GM12878 (cell line): ENCODE data around the gene BICDL2. TPM values are rescaled to one million over a fixed set of nuclear protein-coding genes. Genes with fewer than 3 reads are reported as not detected.

Experiments used
- ATAC-seq: fragments of 200-7000 bp; cut with Tn5 transposase; 3 replicates; pipeline ENCODE4 v1.9.1; 2020; ENCODE audit warnings: mild to moderate bottlenecking, moderate library complexity
- BruUV-seq: library from RNA; stranded (reverse); fragments of 400-500 nt; replicated peaks from 2 replicates; lab custom pipeline; 2021; lab: Mats Ljungman, UMichigan
- CTCF ChIA-PET: fragments of 300-600 bp; sonication (Branson Sonifier 250); formaldehyde crosslinking; extraction: SDS; loops from one replicate; lab custom pipeline; 2021; ENCODE audit warnings: inconsistent platforms; lab: Yijun Ruan, JAX
- POLR2A ChIA-PET: fragments of 350-600 bp; formaldehyde crosslinking; extraction: SDS; loops from one replicate; lab custom pipeline; 2021; ENCODE audit warnings: inconsistent platforms; lab: Charles Lee
- RAD21 ChIA-PET: fragments of 300-600 bp; sonication (Branson Sonifier 250); formaldehyde crosslinking; loops from one replicate; lab custom pipeline; 2023; ENCODE audit warnings: antibody characterized with exemption; ENCODE audit not compliant: unreplicated experiment; lab: Charles Lee
- SMC1A ChIA-PET: fragments of 300-600 bp; sonication (Branson Sonifier 250); formaldehyde crosslinking; loops from one replicate; lab custom pipeline; 2023; ENCODE audit not compliant: unreplicated experiment, uncharacterized antibody; lab: Charles Lee
- DNase-seq: peaks from one replicate; pipeline ENCODE4 v3.0.0-alpha.2; 2011; ENCODE audit warnings: low read depth, low spot score
- FAIRE-seq: peaks from 3 replicates; lab custom pipeline; 2011; peaks lifted over from hg19 to GRCh38; lab: Jason Lieb, UNC
- H2AFZ ChIP-seq: 2 replicates; pipeline ENCODE4 v1.6.0; 2011; ENCODE audit warnings: low read depth, low read length, control low read depth; ENCODE audit not compliant: control insufficient read depth
- H3K27ac ChIP-seq: 2 replicates; pipeline ENCODE4 v1.5.1; 2011; ENCODE audit warnings: control low read depth; ENCODE audit not compliant: control insufficient read depth, insufficient read depth
- H3K27me3 ChIP-seq, 2 experiments: replicated peaks in 1 of 2; 2 replicates each; pipeline versions ENCODE4 v1.6.0 to v1.6.1; 2011; ENCODE audit warnings: low read length in 1 of 2; ENCODE audit not compliant: control insufficient read depth in 2 of 2, insufficient read depth in 2 of 2
- H3K36me3 ChIP-seq, 2 experiments: 2 replicates each; pipeline ENCODE4 v1.5.1; 2011; ENCODE audit warnings: low read length in 1 of 2; ENCODE audit not compliant: control insufficient read depth in 2 of 2, insufficient read depth in 2 of 2
- H3K4me1 ChIP-seq: 2 replicates; pipeline ENCODE4 v1.6.1; 2011; ENCODE audit warnings: mild to moderate bottlenecking, low read length, moderate library complexity, mixed read lengths; ENCODE audit not compliant: control insufficient read depth, insufficient read depth
- H3K4me2 ChIP-seq: 2 replicates; pipeline ENCODE4 v1.6.0; 2011; ENCODE audit warnings: control low read depth; ENCODE audit not compliant: control insufficient read depth, insufficient read depth
- H3K4me3 ChIP-seq: fragments of 200-600 bp; sonication (generic); 2 replicates; pipeline ENCODE4 v1.5.1; 2016
- H3K79me2 ChIP-seq: 2 replicates; pipeline ENCODE4 v1.6.0; 2011; ENCODE audit warnings: low read length; ENCODE audit not compliant: control insufficient read depth, insufficient read depth
- H3K9ac ChIP-seq: 2 replicates; pipeline ENCODE4 v1.8.0; 2011; ENCODE audit warnings: low read length, control low read depth, mixed read lengths; ENCODE audit not compliant: control insufficient read depth, insufficient read depth
- H3K9me3 ChIP-seq: replicated peaks from 3 replicates; pipeline ENCODE4 v1.5.1; 2011; ENCODE audit warnings: mild to moderate bottlenecking, low read length; ENCODE audit not compliant: control insufficient read depth, insufficient read depth
- H4K20me1 ChIP-seq: 2 replicates; pipeline ENCODE4 v1.6.0; 2011; ENCODE audit not compliant: control insufficient read depth, insufficient read depth
- ASH2L ChIP-seq: fragments of 300-600, 200-600 bp; sonication (generic); IDR thresholded peaks from 2 replicates; pipeline ENCODE4 v1.6.1; 2017; ENCODE audit warnings: low read depth, mild to moderate bottlenecking, borderline replicate concordance
- CHD2 ChIP-seq: IDR thresholded peaks from 2 replicates; pipeline ENCODE4 v1.6.1; 2011; ENCODE audit warnings: low read depth, low read length, improper control_type of control experiment, borderline replicate concordance
- CREM ChIP-seq: IDR thresholded peaks from 2 replicates; pipeline ENCODE4 v1.6.1; 2014; ENCODE audit warnings: antibody characterized with exemption, low read depth
- CTCF ChIP-seq, 3 experiments: IDR thresholded peaks in 2 of 3; conservative IDR thresholded peaks in 1 of 3; 2 replicates each; pipeline ENCODE4 v1.5.1; 2011; ENCODE audit warnings: low read depth in 3 of 3, low read length in 3 of 3, mild to moderate bottlenecking in 3 of 3, control low read depth in 2 of 3, moderate library complexity in 2 of 3, inconsistent platforms in 1 of 3, mixed read lengths in 1 of 3; ENCODE audit not compliant: control insufficient read depth in 2 of 3, insufficient read depth in 1 of 3; ENCODE audit errors: extremely low read depth in 1 of 3
- E2F8 ChIP-seq: fragments of 450-650 bp; IDR thresholded peaks from 2 replicates; pipeline ENCODE4 v1.6.1; 2018; ENCODE audit warnings: mild to moderate bottlenecking, low read depth, moderate library complexity; ENCODE audit not compliant: partially characterized antibody
- ETV6 ChIP-seq, 2 experiments: fragments of 450-650 bp in 1 of 2; IDR thresholded peaks in 1 of 2; conservative IDR thresholded peaks in 1 of 2; 2 replicates each; pipeline ENCODE4 v1.6.1; 2014; ENCODE audit warnings: antibody characterized with exemption in 1 of 2, borderline replicate concordance in 1 of 2, low read depth in 1 of 2, mild to moderate bottlenecking in 1 of 2, moderate library complexity in 1 of 2
- GATAD2B ChIP-seq: fragments of 450-650 bp; conservative IDR thresholded peaks from 2 replicates; pipeline ENCODE4 v1.6.1; 2017; ENCODE audit warnings: low read depth, mild to moderate bottlenecking, moderate library complexity
- HDAC6 ChIP-seq: fragments of 200-600 bp; sonication (generic); IDR thresholded peaks from one replicate; pipeline ENCODE4 v1.8.0; 2017; ENCODE audit warnings: antibody characterized with exemption; ENCODE audit not compliant: unreplicated experiment
- JUNB ChIP-seq: IDR thresholded peaks from 2 replicates; pipeline ENCODE4 v1.6.1; 2016; ENCODE audit warnings: antibody characterized with exemption, mild to moderate bottlenecking
- JUND ChIP-seq: IDR thresholded peaks from 2 replicates; pipeline ENCODE4 v1.6.1; 2012; ENCODE audit warnings: low read depth, mild to moderate bottlenecking, low read length, improper control_type of control experiment, moderate library complexity
- LARP7 ChIP-seq: fragments of 450-650 bp; IDR thresholded peaks from 2 replicates; pipeline ENCODE4 v1.6.1; 2017; ENCODE audit warnings: mild to moderate bottlenecking
- MYC ChIP-seq: IDR thresholded peaks from 2 replicates; pipeline ENCODE4 v1.6.1; 2011; ENCODE audit warnings: mild to moderate bottlenecking, low read length, moderate library complexity, inconsistent platforms; ENCODE audit not compliant: insufficient read depth, insufficient replicate concordance, insufficient read length, severe bottlenecking
- NFYA ChIP-seq: IDR thresholded peaks from 2 replicates; pipeline ENCODE4 v1.6.1; 2011; ENCODE audit warnings: low read depth, mild to moderate bottlenecking, low read length, improper control_type of control experiment, borderline replicate concordance
- NR2F1 ChIP-seq: fragments of 450-650 bp; conservative IDR thresholded peaks from 2 replicates; pipeline ENCODE4 v1.6.1; 2017; ENCODE audit warnings: mild to moderate bottlenecking
- RB1 ChIP-seq: fragments of 450-650 bp; formaldehyde crosslinking; IDR thresholded peaks from 2 replicates; pipeline ENCODE4 v1.6.1; 2017; ENCODE audit warnings: mild to moderate bottlenecking, borderline replicate concordance
- RELB ChIP-seq: fragments of 450-650 bp; IDR thresholded peaks from 2 replicates; pipeline ENCODE4 v1.6.1; 2017; ENCODE audit warnings: low read depth, mild to moderate bottlenecking, moderate library complexity
- SMARCA5 ChIP-seq: fragments of 450-650 bp; IDR thresholded peaks from 2 replicates; pipeline ENCODE4 v1.6.1; 2017; ENCODE audit warnings: mild to moderate bottlenecking
- STAT1 ChIP-seq: fragments of 450-650 bp; conservative IDR thresholded peaks from 2 replicates; pipeline ENCODE4 v1.6.1; 2014; ENCODE audit warnings: antibody characterized with exemption, mild to moderate bottlenecking
- ZZZ3 ChIP-seq: IDR thresholded peaks from 2 replicates; pipeline ENCODE4 v1.6.1; 2011; ENCODE audit warnings: low read depth; ENCODE audit not compliant: control insufficient read depth, insufficient read length
- WGBS: methylation state at CpG from one replicate; pipeline ENCODE4 v1.1.6; 2016; ENCODE audit warnings: low lambda C conversion rate; ENCODE audit not compliant: insufficient replicate concordance, insufficient coverage; ENCODE audit errors: missing lambda C conversion rate; 5-methylcytosine and 5-hydroxymethylcytosine counted together
- in situ Hi-C: fragments of 300-500 bp; cut with MboI; formaldehyde crosslinking; loops from 9 replicates; pipeline ENCODE4 v1.14.3; 2018; ENCODE audit warnings: mixed read lengths
- intact Hi-C: fragments of 100-400 bp; cut with micrococcal nuclease; formaldehyde crosslinking; loops from one replicate; pipeline ENCODE4 v1.14.2; 2022; ENCODE audit not compliant: unreplicated experiment
- polyA plus RNA-seq, 11 experiments: library from polyadenylated mRNA; depleted of rRNA in 4 of 11; unstranded in 6 of 11; stranded (reverse) in 5 of 11; fragments of >200 nt; fragmentation: Nextera tagmentation in 4 of 11; fragmentation: Illumina TruSeq in 1 of 11; extraction: Ambion mirVana in 4 of 11; extraction: Trizol in 1 of 11; gene quantifications; 1 replicate in 1 of 11; 2 replicates in 10 of 11; pipeline versions ENCODE4 v1.2.1 to v1.2.3, GENCODE V29; 2011 to 2016; ENCODE audit warnings: inconsistent platforms in 2 of 11, missing spikeins in 2 of 11, low read depth in 1 of 11
- total RNA-seq, 4 experiments: library from RNA; depleted of rRNA in 3 of 4; stranded (reverse); fragments of >200 nt in 3 of 4; fragmentation: Illumina TruSeq in 1 of 4; extraction: Trizol in 1 of 4; gene quantifications; 2 replicates each; pipeline versions ENCODE4 v1.2.1 to v1.2.3, GENCODE V29; 2013 to 2021

Gene BICDL2
- total and polyA plus RNA-seq, 10 of the 15 experiments (the other 5 are each of a cell fraction or from before 2014, with no cell fraction given): not detected

- no peak overlapping the region for H3K4me3 ChIP-seq
- peaks cover 7 to 8% of the 10 kb centered on the region in 2 experiments for H3K27me3 ChIP-seq
- CTCF ChIA-PET: interaction anchor here (0.7 to 18.2 kb wide), 18 partner anchors 8 to 499 kb away, joined by 3 to 421 read pairs (median 7); partner anchors contain the start of genes PKMYT1, TNFRSF12A and ZNF213
- ATAC-seq (no peak), FAIRE-seq (no peak), DNase-seq (no peak)
- H3K9ac ChIP-seq: no peak overlapping the region
- POLR2A ChIA-PET: interaction anchor here (0.7 to 1.4 kb wide), 4 partner anchors 24 to 148 kb away, joined by 3 to 4 read pairs (median 4); no protein-coding TSS in a partner anchor
- RAD21 ChIA-PET: interaction anchor here (1.2 to 6.5 kb wide), 8 partner anchors 8 to 63 kb away, joined by 4 to 94 read pairs (median 8); partner anchors contain the start of genes KREMEN2 and TNFRSF12A
- no TSS peak for BruUV-seq
- H3K9me3 ChIP-seq: no peaks in the 10 kb centered on the region
- H4K20me1 ChIP-seq: 0 out of 2 replicates have a peak, but pooled peaks cover 3% of the 10 kb centered on the region
- H3K4me2 ChIP-seq: no peak overlapping the region
- intact Hi-C loops (no loop called here), in situ Hi-C loops (no loop called here)
- peaks cover 9% of the 10 kb centered on the region for H3K4me1 ChIP-seq
- H3K79me2 ChIP-seq: no peaks in the 10 kb centered on the region
- no peak overlapping the region for H3K27ac ChIP-seq
- SMC1A ChIA-PET: interaction anchor here (1.1 to 10.1 kb wide), 7 partner anchors 12 to 102 kb away, joined by 3 to 91 read pairs (median 4); no protein-coding TSS in a partner anchor
- 72% methylated on average over 7 of the region's 8 CpGs for WGBS
- H2AFZ ChIP-seq: no peak overlapping the region
- TF ChIP-seq NR2F1: no peak
- TF ChIP-seq RB1: no peak
- TF ChIP-seq MYC: no peak
- no peak for TF ChIP-seq ETV6 (conservative IDR thresholded peaks at IDR 0.05 in 1 of 2, IDR thresholded peaks at IDR 0.05 in 1 of 2; ENCODE audit: borderline replicate concordance in 1 of 2, low read depth in 1 of 2)
- no peak for TF ChIP-seq ASH2L
- TF ChIP-seq SMARCA5: no peak
- no peak for TF ChIP-seq NFYA
- no peak for TF ChIP-seq CREM
- no peak for TF ChIP-seq JUNB
- no peak for TF ChIP-seq CHD2
- TF ChIP-seq HDAC6: no peak
- no peak for TF ChIP-seq STAT1
- no peak for TF ChIP-seq GATAD2B
- no peak for TF ChIP-seq CTCF (IDR thresholded peaks at IDR 0.05 in 2 of 3, conservative IDR thresholded peaks at IDR 0.05 in 1 of 3; ENCODE audit: control insufficient read depth in 2 of 3, extremely low read depth in 1 of 3, insufficient read depth in 1 of 3, low read depth in 3 of 3, low read length in 3 of 3)
- TF ChIP-seq RELB: no peak
- TF ChIP-seq LARP7: no peak
- TF ChIP-seq JUND: no peak
- TF ChIP-seq ZZZ3: no peak
- no peak for TF ChIP-seq E2F8
- peaks cover 4 to 7% of the 10 kb centered on the region in 2 experiments; a peak in 3 of 4 replicates for H3K36me3 ChIP-seq
Observed at GRCh38 chr16:3027489-3027795, 9.3 kb downstream of the BICDL2 start.
